GM23338 (cell line): ENCODE data around the gene CDK16. TPM values are rescaled to one million over a fixed set of nuclear protein-coding genes. Genes with fewer than 3 reads are reported as not detected.

Experiments
- ATAC-seq: fragments of 200-7000 bp; cut with Tn5 transposase; 3 replicates; pipeline ENCODE4 v1.9.1; 2020
- DNase-seq: peaks from one replicate; pipeline ENCODE4 v3.0.0-alpha.2; 2015; ENCODE audit warnings: low spot score
- H2AFZ ChIP-seq: fragments of 200-600 bp; sonication (generic); 2 replicates; pipeline ENCODE4 v1.8.0; 2016; ENCODE audit warnings: antibody characterized with exemption, mild to moderate bottlenecking, moderate library complexity
- H3F3A ChIP-seq: fragments of 200-600 bp; sonication (generic); replicated peaks from 2 replicates; pipeline ENCODE4 v1.8.0; 2017; ENCODE audit warnings: antibody characterized with exemption, mixed run types, low read depth
- H3K27ac ChIP-seq: fragments of 200-600 bp; sonication (generic); 2 replicates; pipeline ENCODE4 v1.6.1; 2016; ENCODE audit warnings: low read depth
- H3K27me3 ChIP-seq: fragments of 200-600 bp; sonication (generic); 2 replicates; pipeline ENCODE4 v1.8.0; 2016; ENCODE audit warnings: mild to moderate bottlenecking, mixed run types, moderate library complexity; ENCODE audit not compliant: insufficient read depth
- H3K36me3 ChIP-seq: fragments of 200-600 bp; sonication (generic); 2 replicates; pipeline ENCODE4 v1.8.0; 2016; ENCODE audit warnings: mild to moderate bottlenecking; ENCODE audit not compliant: insufficient read depth
- H3K4me1 ChIP-seq: fragments of 200-600 bp; sonication (generic); 2 replicates; pipeline ENCODE4 v1.8.0; 2016; ENCODE audit warnings: mild to moderate bottlenecking, moderate library complexity; ENCODE audit not compliant: insufficient read depth
- H3K4me2 ChIP-seq: fragments of 200-600 bp; sonication (generic); 2 replicates; pipeline ENCODE4 v1.7.1; 2017; ENCODE audit warnings: mixed run types
- H3K4me3 ChIP-seq: fragments of 200-600 bp; sonication (generic); 2 replicates; pipeline ENCODE4 v1.6.1; 2016; ENCODE audit warnings: mixed run types
- H3K79me2 ChIP-seq: fragments of 200-600 bp; sonication (generic); replicated peaks from 2 replicates; pipeline ENCODE4 v1.8.0; 2017; ENCODE audit warnings: mild to moderate bottlenecking; ENCODE audit not compliant: insufficient read depth
- H3K9me2 ChIP-seq: fragments of 200-600 bp; sonication (generic); 2 replicates; pipeline ENCODE4 v1.8.0; 2017; ENCODE audit not compliant: insufficient read depth
- H4K20me1 ChIP-seq: fragments of 200-600 bp; sonication (generic); replicated peaks from 2 replicates; pipeline ENCODE4 v1.8.0; 2017; ENCODE audit warnings: mild to moderate bottlenecking; ENCODE audit not compliant: insufficient read depth
- H3K27ac Mint-ChIP-seq: 2 replicates; pipeline ENCODE4 v1.8.0; 2020; ENCODE audit warnings: inconsistent platforms, mild to moderate bottlenecking, moderate library complexity, mixed read lengths
- H3K27me3 Mint-ChIP-seq: 3 replicates; pipeline ENCODE4 v1.8.0; 2022; ENCODE audit warnings: low read depth, mild to moderate bottlenecking, moderate library complexity, mixed read lengths, inconsistent platforms; ENCODE audit not compliant: insufficient read depth, poor library complexity
- H3K36me3 Mint-ChIP-seq: 3 replicates; pipeline ENCODE4 v1.8.0; 2021; ENCODE audit warnings: low read depth, mild to moderate bottlenecking, inconsistent platforms, moderate library complexity, mixed read lengths
- H3K4me1 Mint-ChIP-seq: 3 replicates; pipeline ENCODE4 v1.8.0; 2020; ENCODE audit warnings: mild to moderate bottlenecking, inconsistent platforms, mixed read lengths
- H3K4me3 Mint-ChIP-seq: 3 replicates; pipeline ENCODE4 v1.8.0; 2021; ENCODE audit warnings: moderate library complexity, mild to moderate bottlenecking, inconsistent platforms, mixed read lengths
- H3K9me3 Mint-ChIP-seq: 3 replicates; pipeline ENCODE4 v1.8.0; 2020; ENCODE audit warnings: moderate library complexity, mild to moderate bottlenecking, inconsistent platforms, mixed read lengths
- CREB1 ChIP-seq: fragments of 250-450 bp; sonication (Bioruptor Pico); IDR thresholded peaks from 2 replicates; pipeline ENCODE4 v1.5.0; 2020; ENCODE audit warnings: low read depth, mild to moderate bottlenecking, moderate library complexity
- CTCF ChIP-seq, 2 experiments: fragments of 200-600 bp in 1 of 2; sonication (generic) in 1 of 2; conservative IDR thresholded peaks; 2 replicates each; pipeline versions ENCODE4 v1.5.1 to v1.6.1; 2016 to 2017; ENCODE audit warnings: antibody characterized with exemption in 2 of 2, low read depth in 2 of 2, mild to moderate bottlenecking in 2 of 2, moderate library complexity in 1 of 2
- EZH2 ChIP-seq: fragments of 200-600 bp; sonication (generic); IDR thresholded peaks from one replicate; pipeline ENCODE4 v1.8.0; 2017; ENCODE audit warnings: antibody characterized with exemption, mild to moderate bottlenecking, low read depth; ENCODE audit not compliant: unreplicated experiment
- EZH2phosphoT487 ChIP-seq: fragments of 200-600 bp; sonication (generic); IDR thresholded peaks from one replicate; pipeline ENCODE4 v1.8.1; 2018; ENCODE audit warnings: antibody characterized with exemption; ENCODE audit not compliant: unreplicated experiment
- JUNB ChIP-seq: IDR thresholded peaks from one replicate; pipeline ENCODE4 v1.6.1; 2016; ENCODE audit warnings: antibody characterized with exemption; ENCODE audit not compliant: unreplicated experiment
- NANOG ChIP-seq: IDR thresholded peaks from 2 replicates; pipeline ENCODE4 v1.6.1; 2016; ENCODE audit warnings: antibody characterized with exemption, borderline replicate concordance
- POLR2AphosphoS5 ChIP-seq: IDR thresholded peaks from 2 replicates; pipeline ENCODE4 v1.6.1; 2016; ENCODE audit warnings: antibody characterized with exemption, low read depth
- STAT1 ChIP-seq: IDR thresholded peaks from one replicate; pipeline ENCODE4 v1.6.1; 2016; ENCODE audit warnings: antibody characterized with exemption; ENCODE audit not compliant: unreplicated experiment
- ZNF114 ChIP-seq: fragments of 250-450 bp; sonication (Bioruptor Pico); IDR thresholded peaks from 2 replicates; pipeline ENCODE4 v1.5.0; 2020; ENCODE audit warnings: mild to moderate bottlenecking, moderate library complexity
- ZNF331 ChIP-seq: fragments of 250-450 bp; sonication (Bioruptor Pico); IDR thresholded peaks from 2 replicates; pipeline ENCODE4 v1.5.0; 2020; ENCODE audit warnings: low read depth, mild to moderate bottlenecking, moderate library complexity
- ZNF462 ChIP-seq: fragments of 250-450 bp; sonication (Bioruptor Pico); IDR thresholded peaks from 2 replicates; pipeline ENCODE4 v1.5.0; 2020; ENCODE audit warnings: mild to moderate bottlenecking, moderate library complexity
- polyA plus RNA-seq: library from polyadenylated mRNA; unstranded; fragments of >200 nt; fragmentation: Nextera tagmentation; extraction: Ambion mirVana; gene quantifications from 2 replicates; pipeline ENCODE4 v1.2.1, GENCODE V29; 2016
- total RNA-seq: library from RNA; depleted of rRNA; stranded (reverse); fragments of >200 nt; shearing (Covaris generic); gene quantifications from 2 replicates; pipeline ENCODE4 v1.2.3, GENCODE V29; 2014
- TF ChIP-seq, protein P1 (sequence below): IDR thresholded peaks from one replicate; pipeline ENCODE4 v1.6.1; 2018; ENCODE audit warnings: antibody characterized with exemption; ENCODE audit not compliant: unreplicated experiment
- TF ChIP-seq, protein P2 (sequence below): IDR thresholded peaks from 2 replicates; pipeline ENCODE4 v1.6.1; 2016; ENCODE audit warnings: antibody characterized with exemption

CDK16 gene
- total and polyA plus RNA-seq, 2 experiments from 2014 or later = 58.9 to 158 TPM

GRCh38 chrX:47235691-47236103 is 17.2 kb downstream of the CDK16 start:
- no peaks in the 10 kb centered on the region for H3K36me3 ChIP-seq
- peaks cover 50% of the 10 kb centered on the region for H3K79me2 ChIP-seq
- peaks cover 9% of the 10 kb centered on the region for H3K36me3 Mint-ChIP-seq
- H3F3A ChIP-seq = no peaks in the 10 kb centered on the region
- no peak overlapping the region for H3K4me3 ChIP-seq
- no peaks in the 10 kb centered on the region for H4K20me1 ChIP-seq
- no peak for ATAC-seq
- H2AFZ ChIP-seq = no peak overlapping the region
- peaks cover 7% of the 10 kb centered on the region for H3K27me3 Mint-ChIP-seq
- H3K27ac Mint-ChIP-seq = peak overlapping the region; percentile 26; the same call in 1 of the 2 replicates
- H3K9me2 ChIP-seq = no peaks in the 10 kb centered on the region
- peak overlapping the region; percentile 38 for H3K4me3 Mint-ChIP-seq
- no peaks in the 10 kb centered on the region for H3K27me3 ChIP-seq
- TF ChIP-seq CTCF (conservative IDR thresholded peaks at IDR 0.05; ENCODE audit: low read depth in 2 of 2) = no peak
- TF ChIP-seq, protein P1, sequence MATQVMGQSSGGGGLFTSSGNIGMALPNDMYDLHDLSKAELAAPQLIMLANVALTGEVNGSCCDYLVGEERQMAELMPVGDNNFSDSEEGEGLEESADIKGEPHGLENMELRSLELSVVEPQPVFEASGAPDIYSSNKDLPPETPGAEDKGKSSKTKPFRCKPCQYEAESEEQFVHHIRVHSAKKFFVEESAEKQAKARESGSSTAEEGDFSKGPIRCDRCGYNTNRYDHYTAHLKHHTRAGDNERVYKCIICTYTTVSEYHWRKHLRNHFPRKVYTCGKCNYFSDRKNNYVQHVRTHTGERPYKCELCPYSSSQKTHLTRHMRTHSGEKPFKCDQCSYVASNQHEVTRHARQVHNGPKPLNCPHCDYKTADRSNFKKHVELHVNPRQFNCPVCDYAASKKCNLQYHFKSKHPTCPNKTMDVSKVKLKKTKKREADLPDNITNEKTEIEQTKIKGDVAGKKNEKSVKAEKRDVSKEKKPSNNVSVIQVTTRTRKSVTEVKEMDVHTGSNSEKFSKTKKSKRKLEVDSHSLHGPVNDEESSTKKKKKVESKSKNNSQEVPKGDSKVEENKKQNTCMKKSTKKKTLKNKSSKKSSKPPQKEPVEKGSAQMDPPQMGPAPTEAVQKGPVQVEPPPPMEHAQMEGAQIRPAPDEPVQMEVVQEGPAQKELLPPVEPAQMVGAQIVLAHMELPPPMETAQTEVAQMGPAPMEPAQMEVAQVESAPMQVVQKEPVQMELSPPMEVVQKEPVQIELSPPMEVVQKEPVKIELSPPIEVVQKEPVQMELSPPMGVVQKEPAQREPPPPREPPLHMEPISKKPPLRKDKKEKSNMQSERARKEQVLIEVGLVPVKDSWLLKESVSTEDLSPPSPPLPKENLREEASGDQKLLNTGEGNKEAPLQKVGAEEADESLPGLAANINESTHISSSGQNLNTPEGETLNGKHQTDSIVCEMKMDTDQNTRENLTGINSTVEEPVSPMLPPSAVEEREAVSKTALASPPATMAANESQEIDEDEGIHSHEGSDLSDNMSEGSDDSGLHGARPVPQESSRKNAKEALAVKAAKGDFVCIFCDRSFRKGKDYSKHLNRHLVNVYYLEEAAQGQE = no peak
- TF ChIP-seq EZH2phosphoT487 = no peak
- no peak for TF ChIP-seq NANOG
- TF ChIP-seq, protein P2, sequence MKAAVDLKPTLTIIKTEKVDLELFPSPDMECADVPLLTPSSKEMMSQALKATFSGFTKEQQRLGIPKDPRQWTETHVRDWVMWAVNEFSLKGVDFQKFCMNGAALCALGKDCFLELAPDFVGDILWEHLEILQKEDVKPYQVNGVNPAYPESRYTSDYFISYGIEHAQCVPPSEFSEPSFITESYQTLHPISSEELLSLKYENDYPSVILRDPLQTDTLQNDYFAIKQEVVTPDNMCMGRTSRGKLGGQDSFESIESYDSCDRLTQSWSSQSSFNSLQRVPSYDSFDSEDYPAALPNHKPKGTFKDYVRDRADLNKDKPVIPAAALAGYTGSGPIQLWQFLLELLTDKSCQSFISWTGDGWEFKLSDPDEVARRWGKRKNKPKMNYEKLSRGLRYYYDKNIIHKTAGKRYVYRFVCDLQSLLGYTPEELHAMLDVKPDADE = no peak
- no peak for TF ChIP-seq EZH2
- TF ChIP-seq CREB1 = no peak
- no peak for TF ChIP-seq ZNF331 (CRISPR knock-in tag)
- TF ChIP-seq ZNF462 (CRISPR knock-in tag) = no peak
- no peak for TF ChIP-seq POLR2AphosphoS5
- TF ChIP-seq ZNF114 (CRISPR knock-in tag) = no peak
- no peak for TF ChIP-seq JUNB
- TF ChIP-seq STAT1 = no peak
- H3K4me1 ChIP-seq = peaks cover 4% of the 10 kb centered on the region
- DNase-seq = no peak
- H3K4me2 ChIP-seq = no peak overlapping the region
- no peaks in the 10 kb centered on the region; the same call in 2 of the 3 replicates for H3K9me3 Mint-ChIP-seq
- peaks cover 10% of the 10 kb centered on the region; the same call in 2 of the 3 replicates for H3K4me1 Mint-ChIP-seq
- no peak overlapping the region for H3K27ac ChIP-seq
